NCI-H2171 treated with DMSO at 0.1 percent for 48 hours (cell line): ENCODE results near the gene ATG5.

Experiments
- DNase-seq: peaks from one replicate; lab custom pipeline; 2025; lab: John Stamatoyannopoulos, UW

ATG5 gene

GRCh38 chr6:106220485-106220884 is 105.1 kb downstream of the ATG5 start:
- DNase-seq = no peak

GRCh38 chr6:106216527-106216926 is 109.0 kb downstream of the ATG5 start:
- no peak for DNase-seq

- no peak for DNase-seq
Measured at GRCh38 chr6:106215608-106216007, 110.0 kb downstream of the ATG5 start.

- no peak for DNase-seq
Measured at GRCh38 chr6:106214531-106214930, 111.0 kb downstream of the ATG5 start.

- DNase-seq = no peak
Measured at GRCh38 chr6:106213660-106214289, 111.8 kb downstream of the ATG5 start.

GRCh38 chr6:106212576-106212975 is 113.0 kb downstream of the ATG5 start:
- no peak for DNase-seq

GRCh38 chr6:106206905-106207304 is 118.7 kb downstream of the ATG5 start:
- DNase-seq = no peak

GRCh38 chr6:106204961-106205360 is 120.6 kb downstream of the ATG5 start:
- DNase-seq = no peak

GRCh38 chr6:106199998-106200397 is 125.6 kb downstream of the ATG5 start:
- no peak for DNase-seq

- no peak for DNase-seq
Measured at GRCh38 chr6:106199331-106199730, 126.2 kb downstream of the ATG5 start.

GRCh38 chr6:106197441-106197840 is 128.1 kb downstream of the ATG5 start:
- DNase-seq = no peak

- no peak for DNase-seq
Measured at GRCh38 chr6:106194949-106195921, 130.3 kb downstream of the ATG5 start.

GRCh38 chr6:106192824-106193223 is 132.7 kb downstream of the ATG5 start:
- no peak for DNase-seq

GRCh38 chr6:106188104-106188794 is 137.3 kb downstream of the ATG5 start:
- DNase-seq = no peak

- no peak for DNase-seq
Measured at GRCh38 chr6:106187424-106187982, 138.1 kb downstream of the ATG5 start.

- DNase-seq = no peak
Measured at GRCh38 chr6:106186714-106187113, 138.8 kb downstream of the ATG5 start.

- DNase-seq = no peak
Measured at GRCh38 chr6:106186172-106186571, 139.4 kb downstream of the ATG5 start.

GRCh38 chr6:106185615-106186014 is 139.9 kb downstream of the ATG5 start:
- no peak for DNase-seq

- DNase-seq = no peak
Measured at GRCh38 chr6:106184629-106185028, 140.9 kb downstream of the ATG5 start.

GRCh38 chr6:106183430-106183829 is 142.1 kb downstream of the ATG5 start:
- no peak for DNase-seq

GRCh38 chr6:106182455-106182854 is 143.1 kb downstream of the ATG5 start:
- no peak for DNase-seq

GRCh38 chr6:106181664-106182418 is 143.7 kb downstream of the ATG5 start:
- DNase-seq = no peak
